ENCODE results near the gene CAPZA2.

Gene CAPZA2

GRCh38 chr7:116920359-116920758 lies 58.0 kb downstream of the CAPZA2 start:
- H3K9me3 ChIP-seq (ENCODE audit: severe bottlenecking): no peaks in the 10 kb centered on the region
- DNase-seq (ENCODE audit: low spot score) (no peak), ATAC-seq (ENCODE audit: low read depth) (no peak)
- H3K27me3 ChIP-seq (ENCODE audit: insufficient read depth, poor library complexity, severe bottlenecking): no peaks in the 10 kb centered on the region
- no peak overlapping the region for H3K4me3 ChIP-seq (ENCODE audit: severe bottlenecking)
- peaks cover 36% of the 10 kb centered on the region for H3K36me3 ChIP-seq (ENCODE audit: low read depth)
- H3K4me1 ChIP-seq (ENCODE audit: insufficient read depth, poor library complexity, severe bottlenecking): no peaks in the 10 kb centered on the region
- no peak overlapping the region for H3K27ac ChIP-seq (ENCODE audit: poor library complexity, severe bottlenecking)
- no peak for TF ChIP-seq CTCF (IDR thresholded peaks at IDR 0.05; ENCODE audit: poor library complexity, severe bottlenecking)

- Histone ChIP-seq H3K4me1 (ENCODE audit: insufficient read depth, poor library complexity, severe bottlenecking) (no peaks in the 10 kb centered on the region), H3K27me3 (ENCODE audit: insufficient read depth, poor library complexity, severe bottlenecking) (no peaks in the 10 kb centered on the region), H3K9me3 (ENCODE audit: severe bottlenecking) (no peaks in the 10 kb centered on the region), H3K36me3 (ENCODE audit: low read depth) (peaks cover 15% of the 10 kb centered on the region), H3K27ac (ENCODE audit: poor library complexity, severe bottlenecking) (no peak overlapping the region), H3K4me3 (ENCODE audit: severe bottlenecking) (no peak overlapping the region)
- DNase-seq (ENCODE audit: low spot score) (no peak), ATAC-seq (ENCODE audit: low read depth) (no peak)
- TF ChIP-seq CTCF (IDR thresholded peaks at IDR 0.05; ENCODE audit: poor library complexity, severe bottlenecking): no peak
Measured at GRCh38 chr7:116922545-116922944, 60.2 kb downstream of the CAPZA2 start.

- TF ChIP-seq CTCF (IDR thresholded peaks at IDR 0.05; ENCODE audit: poor library complexity, severe bottlenecking): no peak
- H3K36me3 ChIP-seq (ENCODE audit: low read depth): no peaks in the 10 kb centered on the region
- no peaks in the 10 kb centered on the region for H3K9me3 ChIP-seq (ENCODE audit: severe bottlenecking)
- H3K27ac ChIP-seq (ENCODE audit: poor library complexity, severe bottlenecking): no peak overlapping the region
- H3K4me3 ChIP-seq (ENCODE audit: severe bottlenecking): no peak overlapping the region
- H3K4me1 ChIP-seq (ENCODE audit: insufficient read depth, poor library complexity, severe bottlenecking): no peaks in the 10 kb centered on the region
- ATAC-seq (ENCODE audit: low read depth): no peak
- no peaks in the 10 kb centered on the region for H3K27me3 ChIP-seq (ENCODE audit: insufficient read depth, poor library complexity, severe bottlenecking)
- no peak for DNase-seq (ENCODE audit: low spot score)
Measured at GRCh38 chr7:116924741-116925140, 62.4 kb downstream of the CAPZA2 start.

GRCh38 chr7:116929021-116929420 lies 66.6 kb downstream of the CAPZA2 start:
- no peaks in the 10 kb centered on the region for H3K4me1 ChIP-seq (ENCODE audit: insufficient read depth, poor library complexity, severe bottlenecking)
- no peak for TF ChIP-seq CTCF (IDR thresholded peaks at IDR 0.05; ENCODE audit: poor library complexity, severe bottlenecking)
- ATAC-seq (ENCODE audit: low read depth): no peak
- H3K27ac ChIP-seq (ENCODE audit: poor library complexity, severe bottlenecking): no peak overlapping the region
- no peaks in the 10 kb centered on the region for H3K9me3 ChIP-seq (ENCODE audit: severe bottlenecking)
- H3K27me3 ChIP-seq (ENCODE audit: insufficient read depth, poor library complexity, severe bottlenecking): no peaks in the 10 kb centered on the region
- no peaks in the 10 kb centered on the region for H3K36me3 ChIP-seq (ENCODE audit: low read depth)
- no peak overlapping the region for H3K4me3 ChIP-seq (ENCODE audit: severe bottlenecking)
- no peak for DNase-seq (ENCODE audit: low spot score)

GRCh38 chr7:116929914-116930913 lies 67.8 kb downstream of the CAPZA2 start:
- no peaks in the 10 kb centered on the region for H3K9me3 ChIP-seq (ENCODE audit: severe bottlenecking)
- DNase-seq (ENCODE audit: low spot score) (peak; percentile 82), ATAC-seq (ENCODE audit: low read depth) (peak; percentile 93)
- peak; percentile 97 for TF ChIP-seq CTCF (IDR thresholded peaks at IDR 0.05; ENCODE audit: poor library complexity, severe bottlenecking)
- H3K4me3 ChIP-seq (ENCODE audit: severe bottlenecking): no peak overlapping the region
- H3K36me3 ChIP-seq (ENCODE audit: low read depth): no peaks in the 10 kb centered on the region
- H3K27me3 ChIP-seq (ENCODE audit: insufficient read depth, poor library complexity, severe bottlenecking): no peaks in the 10 kb centered on the region
- H3K27ac ChIP-seq (ENCODE audit: poor library complexity, severe bottlenecking): no peak overlapping the region
- H3K4me1 ChIP-seq (ENCODE audit: insufficient read depth, poor library complexity, severe bottlenecking): no peaks in the 10 kb centered on the region

All from RWPE2 (cell line).